Activated naive CD4-positive, alpha-beta T cell treated with anti-CD3 and anti-CD28 coated beads, Interleukin-2, amount 50 U/mL, for 16 hours (primary cell): ENCODE results near the gene MYO10.
"Not testable (repeated sequence)": the region's sequence is repeated elsewhere in the genome, so short reads cannot be mapped to it uniquely, and the experiment has no call there.

ENCODE experiments used
- DNase-seq: peaks from one replicate; pipeline ENCODE4 v3.0.0-alpha.2; 2020

MYO10 gene

DNA sequence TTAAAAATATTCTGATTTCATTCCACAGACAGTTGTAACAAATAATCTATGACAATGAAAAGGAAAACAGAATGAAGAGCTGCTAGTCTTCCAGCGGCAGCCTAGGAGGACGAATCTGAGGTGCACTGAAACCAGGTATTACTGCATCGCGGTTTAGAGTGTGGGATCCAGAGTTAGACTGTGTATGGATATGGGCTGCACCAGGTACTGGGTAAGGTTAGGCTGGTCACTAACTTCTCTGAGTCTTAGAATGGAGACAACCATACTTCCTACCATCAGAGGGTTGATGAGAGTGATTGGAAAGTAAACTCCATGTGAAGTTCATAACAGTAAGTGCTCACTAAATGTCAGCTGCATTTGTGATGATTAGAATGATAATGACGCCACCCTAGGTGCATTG is 158.7 kb downstream of the MYO10 start:
- no peak for DNase-seq

- DNase-seq: no peak
Measured at GRCh38 chr5:16776611-16777251, 159.4 kb downstream of the MYO10 start.

DNA sequence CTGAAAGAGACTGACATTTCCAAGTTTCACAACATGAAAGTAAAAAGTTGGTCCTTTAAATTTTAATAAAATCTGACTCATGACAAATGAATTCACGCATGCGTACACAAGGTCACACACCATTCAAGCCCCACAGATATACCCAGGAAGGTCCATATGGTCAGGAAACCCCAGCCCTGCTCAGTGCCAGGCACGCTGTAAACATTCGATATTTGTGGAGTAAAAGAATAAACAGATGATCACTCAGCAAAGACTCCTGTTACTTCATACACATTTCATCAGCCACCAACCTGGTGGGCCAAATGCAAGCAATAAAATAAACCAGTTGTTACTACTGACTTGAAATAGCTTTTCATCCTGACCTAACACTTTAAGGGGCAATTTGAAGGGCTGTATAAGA is 161.3 kb downstream of the MYO10 start:
- DNase-seq: no peak

DNA sequence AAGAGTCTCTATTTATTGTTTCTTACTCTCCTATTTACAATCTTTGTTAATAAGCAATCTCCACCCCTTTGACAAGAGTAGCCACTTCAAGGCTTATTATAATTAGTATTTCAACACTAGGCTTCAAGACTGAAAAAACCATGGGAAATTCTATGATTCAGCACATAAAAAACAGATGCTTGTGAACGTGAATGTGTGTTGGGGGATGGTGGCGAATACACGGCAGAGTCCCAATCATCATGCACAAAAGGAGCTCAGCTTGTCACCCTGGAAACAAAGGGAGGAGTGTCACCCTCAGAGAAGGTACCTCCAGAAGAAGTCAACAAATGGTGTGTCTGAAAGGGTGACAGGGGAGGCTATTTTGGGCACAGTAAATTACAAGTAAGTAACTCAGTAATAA is 162.1 kb downstream of the MYO10 start:
- no peak for DNase-seq

DNA sequence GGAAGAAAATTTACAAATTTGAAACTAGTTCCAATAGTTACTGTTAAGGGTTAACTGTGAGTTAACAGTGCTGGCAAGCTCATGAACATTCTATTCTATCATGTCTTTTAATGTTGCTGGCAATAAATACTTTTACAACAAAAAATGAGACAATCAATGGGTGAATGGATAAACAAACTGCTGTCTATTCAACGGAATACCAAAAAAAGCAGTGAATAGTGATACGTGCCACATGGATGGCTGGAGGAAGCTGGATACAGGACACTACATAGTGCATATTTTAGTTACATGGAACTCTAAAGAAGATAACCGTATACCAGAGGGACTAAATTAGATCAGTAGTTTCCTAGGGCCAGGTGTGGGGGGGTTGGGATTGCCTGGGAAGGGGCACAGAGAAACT is 163.5 kb downstream of the MYO10 start:
- no peak for DNase-seq

- no peak for DNase-seq
Measured at GRCh38 chr5:16768184-16768583, 167.9 kb downstream of the MYO10 start.

GRCh38 chr5:16763211-16763610 is 172.9 kb downstream of the MYO10 start:
- no peak for DNase-seq

DNA sequence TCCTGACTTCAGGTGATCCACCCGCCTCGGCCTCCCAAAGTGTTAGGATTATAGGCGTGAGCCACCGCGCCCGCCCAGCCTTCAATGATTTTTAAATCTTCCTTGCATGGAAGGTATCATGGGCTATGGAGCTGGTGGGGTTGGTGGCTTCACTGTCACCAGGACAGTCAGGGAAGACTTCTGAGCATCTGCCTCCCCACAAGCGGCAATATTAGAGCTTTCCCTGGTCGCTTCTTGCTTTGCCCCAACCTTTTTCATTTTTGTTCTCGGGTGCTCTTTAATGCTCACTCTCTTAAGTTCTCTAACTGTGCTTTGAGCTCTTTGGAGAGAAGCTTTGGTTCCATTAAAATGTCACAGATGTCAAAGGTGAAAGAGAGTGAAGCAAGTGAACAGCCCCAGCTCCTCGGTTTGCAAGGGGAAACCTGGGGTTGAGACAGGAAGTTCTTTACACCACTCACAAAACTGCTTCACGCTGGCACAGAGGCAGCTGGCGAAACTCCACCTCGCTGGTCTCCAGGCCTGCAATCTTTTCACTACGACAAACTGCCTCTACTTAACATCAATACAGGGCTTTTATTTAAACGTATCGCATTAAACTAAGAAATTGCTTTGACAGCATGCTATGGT is 176.8 kb downstream of the MYO10 start:
- no peak for DNase-seq

GRCh38 chr5:16757989-16758501 is 178.0 kb downstream of the MYO10 start:
- no peak for DNase-seq

GRCh38 chr5:16757577-16757976 is 178.5 kb downstream of the MYO10 start:
- not testable (repeated sequence) for DNase-seq

DNA sequence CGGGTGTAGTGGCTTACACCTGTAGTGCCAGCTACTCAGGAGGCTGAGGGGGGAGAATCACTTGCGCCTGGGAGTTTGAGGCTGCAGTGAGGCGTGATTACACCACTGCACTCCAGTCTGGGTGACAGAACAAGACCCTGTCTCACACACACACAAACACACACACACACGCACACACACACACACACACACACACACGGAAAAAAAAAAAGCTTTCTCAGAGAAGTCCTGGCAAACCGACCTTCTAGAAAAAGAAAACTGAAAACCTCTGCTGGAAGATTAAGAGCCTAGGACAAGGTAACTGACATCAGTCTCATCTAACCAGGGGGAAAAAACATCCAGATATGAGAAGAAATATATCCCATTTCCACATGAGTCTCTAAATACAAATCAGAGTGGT is 178.9 kb downstream of the MYO10 start:
- no peak for DNase-seq

- no peak for DNase-seq
Measured at GRCh38 chr5:16756692-16757091, 179.4 kb downstream of the MYO10 start.

DNA sequence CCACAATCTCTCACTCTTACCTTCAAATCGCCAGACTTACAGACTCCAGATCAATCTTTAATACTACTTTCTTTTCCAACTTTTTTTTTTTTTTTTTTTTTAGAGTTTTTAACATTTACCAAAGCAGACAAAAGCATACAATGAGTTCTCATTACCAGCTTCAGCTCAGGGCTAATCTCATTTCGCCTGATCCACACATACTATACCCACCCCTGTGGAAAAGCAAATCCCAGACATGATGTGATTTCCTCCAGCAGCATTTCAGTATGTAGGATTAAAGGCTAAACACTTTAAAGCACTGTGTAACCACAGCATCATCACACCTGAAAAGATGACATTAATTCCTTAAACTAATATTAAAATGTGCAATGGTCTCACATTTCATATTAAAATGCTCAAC is 180.4 kb downstream of the MYO10 start:
- DNase-seq: no peak

- no peak for DNase-seq
Measured at GRCh38 chr5:16754601-16755000, 181.5 kb downstream of the MYO10 start.

GRCh38 chr5:16754086-16754485 is 182.0 kb downstream of the MYO10 start:
- DNase-seq: no peak

DNA sequence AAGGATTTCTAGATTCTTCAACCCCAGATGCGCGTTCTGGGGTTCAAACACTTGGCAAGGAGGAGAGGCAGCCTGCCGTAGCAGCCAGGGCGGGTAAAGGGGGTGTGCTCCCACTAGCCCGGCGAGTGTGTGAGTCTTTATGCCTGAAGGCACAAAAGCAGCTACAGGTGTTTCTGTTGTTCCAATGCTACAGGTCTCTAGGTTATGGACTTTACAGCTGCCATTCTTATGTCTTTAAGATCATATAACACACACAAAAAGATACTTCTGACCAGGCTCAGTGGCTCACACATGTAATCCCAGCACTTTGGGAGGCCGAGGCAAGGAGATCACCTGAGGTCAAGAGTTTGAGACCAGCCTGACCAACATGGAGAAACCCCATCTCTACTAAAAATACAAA is 185.6 kb downstream of the MYO10 start:
- no peak for DNase-seq

- DNase-seq: no peak
Measured at GRCh38 chr5:16749626-16750025, 186.5 kb downstream of the MYO10 start.

DNA sequence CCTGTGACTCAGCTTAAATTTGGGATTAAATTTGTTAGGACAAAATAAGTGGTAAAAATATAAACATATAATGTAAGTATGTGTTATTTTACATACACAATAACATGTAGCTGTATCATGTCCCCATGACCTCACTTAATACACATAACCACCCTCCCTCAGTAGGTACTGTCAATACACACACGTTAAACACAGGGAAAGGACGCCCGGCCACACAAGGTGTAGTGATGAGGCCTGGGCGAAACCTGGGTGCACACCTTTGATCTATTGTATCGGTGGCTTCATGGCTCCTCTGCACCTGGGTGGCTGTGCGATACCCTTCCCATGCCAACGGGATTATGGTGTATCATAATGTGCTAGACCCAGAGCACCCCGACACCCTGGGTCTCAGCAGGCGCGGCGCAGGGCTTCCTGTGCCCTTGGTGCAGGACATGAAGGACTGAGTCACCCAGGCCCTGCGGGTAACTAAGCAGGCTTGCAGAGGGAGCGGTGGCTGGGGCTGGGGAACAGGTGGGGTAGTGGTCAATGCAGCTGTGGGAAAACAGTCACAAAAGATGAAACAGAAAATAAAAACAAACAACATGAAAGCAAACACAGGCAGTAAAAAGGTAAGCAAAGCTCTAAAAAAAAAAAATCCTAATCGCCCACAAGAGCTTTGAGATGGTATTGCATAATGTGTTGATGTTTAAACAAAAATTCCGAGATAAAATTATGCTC is 191.8 kb downstream of the MYO10 start:
- no peak for DNase-seq

DNA sequence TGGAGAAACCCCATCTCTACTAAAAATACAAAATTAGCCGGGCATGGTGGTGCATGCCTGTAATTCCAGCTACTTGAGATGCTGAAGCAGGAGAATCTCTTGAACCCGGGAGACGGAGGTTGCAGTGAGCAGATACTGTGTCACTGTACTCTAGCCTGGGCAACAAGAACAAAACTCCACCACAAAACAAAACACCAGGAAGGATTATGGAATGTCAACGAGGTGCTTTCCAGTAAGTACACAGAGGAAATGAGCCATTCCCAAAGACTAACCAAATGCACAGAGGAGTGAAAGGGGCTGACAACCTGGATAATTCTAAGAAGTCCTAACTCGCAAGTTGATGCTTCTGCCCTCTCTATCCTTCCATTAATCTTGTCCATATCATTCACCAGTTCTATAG is 193.2 kb downstream of the MYO10 start:
- no peak for DNase-seq

- DNase-seq: no peak
Measured at GRCh38 chr5:16740811-16741392, 195.2 kb downstream of the MYO10 start.

DNA sequence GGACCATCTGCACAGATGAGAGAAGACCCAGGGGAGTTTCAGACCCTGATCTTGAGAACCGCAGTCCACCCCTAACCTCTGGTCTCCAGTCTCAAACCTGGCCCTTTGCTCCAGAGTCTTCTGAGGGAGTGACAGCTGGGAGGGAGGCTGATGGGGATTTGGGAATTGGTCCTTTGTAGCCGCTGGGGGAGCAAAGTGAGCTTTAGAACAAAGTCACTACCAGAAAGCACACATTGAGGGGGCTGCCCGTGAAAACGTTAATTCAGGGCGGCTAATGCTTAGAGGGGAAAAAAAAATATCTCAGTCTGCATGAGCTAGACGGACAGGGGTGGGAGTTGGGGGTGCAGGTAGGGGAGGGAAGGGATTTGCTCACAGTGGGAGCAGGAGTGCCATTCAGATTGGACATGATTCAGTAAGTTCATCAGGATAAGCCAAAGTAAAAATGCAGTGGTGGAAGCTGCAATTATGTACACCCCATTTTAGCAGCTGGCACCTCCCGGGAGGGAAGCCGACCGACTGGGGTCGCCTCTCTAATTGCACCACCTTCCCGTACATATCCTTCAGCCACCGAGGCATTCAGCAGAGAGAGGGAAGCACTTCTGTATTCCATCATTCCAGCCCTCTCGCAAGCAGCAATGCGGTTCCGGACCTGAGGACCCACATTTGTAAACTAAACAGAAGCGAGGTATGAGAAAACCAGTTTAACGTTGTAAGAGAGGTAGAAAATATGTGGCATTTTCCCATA is 195.8 kb downstream of the MYO10 start:
- DNase-seq: no peak

- not testable (repeated sequence) for DNase-seq
Measured at GRCh38 chr5:16738393-16738792, 197.7 kb downstream of the MYO10 start.
